Measurements from ENCODE around the gene GCLM. TPM values are rescaled to one million over a fixed set of nuclear protein-coding genes. Genes with fewer than 3 reads are reported as not detected.
"Not testable (repeated sequence)": the region's sequence is repeated elsewhere in the genome, so short reads cannot be mapped to it uniquely, and the experiment has no call there.

The GCLM gene
- total and polyA plus RNA-seq, 12 donors, result 1.9 to 15.5 (median 10.1) TPM

GRCh38 chr1:93864175-93864574, 45.1 kb downstream of the GCLM start:
- Histone ChIP-seq H3K27ac (no peak overlapping the region), H3K36me3 (peaks cover 0 to 20% (median 8%) of the 10 kb centered on the region in 9 donors), H3K9me3 (no peaks in the 10 kb centered on the region), H3K4me1 (no peaks in the 10 kb centered on the region), H3K4me3 (no peak overlapping the region), H3K27me3 (no peaks in the 10 kb centered on the region)
- ATAC-seq, result no peak
- intact Hi-C loops (cut with DNase I), result no loop called here
- DNase-seq, result no peak
- TF ChIP-seq, protein P1, sequence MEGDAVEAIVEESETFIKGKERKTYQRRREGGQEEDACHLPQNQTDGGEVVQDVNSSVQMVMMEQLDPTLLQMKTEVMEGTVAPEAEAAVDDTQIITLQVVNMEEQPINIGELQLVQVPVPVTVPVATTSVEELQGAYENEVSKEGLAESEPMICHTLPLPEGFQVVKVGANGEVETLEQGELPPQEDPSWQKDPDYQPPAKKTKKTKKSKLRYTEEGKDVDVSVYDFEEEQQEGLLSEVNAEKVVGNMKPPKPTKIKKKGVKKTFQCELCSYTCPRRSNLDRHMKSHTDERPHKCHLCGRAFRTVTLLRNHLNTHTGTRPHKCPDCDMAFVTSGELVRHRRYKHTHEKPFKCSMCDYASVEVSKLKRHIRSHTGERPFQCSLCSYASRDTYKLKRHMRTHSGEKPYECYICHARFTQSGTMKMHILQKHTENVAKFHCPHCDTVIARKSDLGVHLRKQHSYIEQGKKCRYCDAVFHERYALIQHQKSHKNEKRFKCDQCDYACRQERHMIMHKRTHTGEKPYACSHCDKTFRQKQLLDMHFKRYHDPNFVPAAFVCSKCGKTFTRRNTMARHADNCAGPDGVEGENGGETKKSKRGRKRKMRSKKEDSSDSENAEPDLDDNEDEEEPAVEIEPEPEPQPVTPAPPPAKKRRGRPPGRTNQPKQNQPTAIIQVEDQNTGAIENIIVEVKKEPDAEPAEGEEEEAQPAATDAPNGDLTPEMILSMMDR (IDR thresholded peaks at IDR 0.05), result no peak
- WGBS, 2 donors, result 51 to 66% methylated on average over 3 of the region's 3 CpGs

DNA sequence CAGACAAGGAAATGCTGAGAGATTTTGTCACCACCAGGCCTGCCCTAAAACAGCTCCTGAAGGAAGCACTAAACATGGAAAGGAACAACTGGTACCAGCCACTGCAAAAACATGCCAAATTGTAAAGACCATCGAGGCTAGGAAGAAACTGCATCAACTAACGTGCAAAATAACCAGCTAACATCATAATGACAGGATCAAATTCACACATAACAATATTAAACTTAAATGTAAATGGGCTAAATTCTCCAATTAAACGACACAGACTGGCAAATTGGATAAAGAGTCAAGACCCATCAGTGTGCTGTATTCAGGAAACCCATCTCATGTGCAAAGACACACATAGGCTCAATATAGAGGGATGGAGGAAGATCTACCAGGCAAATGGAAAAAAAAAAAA, 51.6 kb downstream of the GCLM start:
- H3K27me3 ChIP-seq; H3K4me3 ChIP-seq; DNase-seq; H3K4me1 ChIP-seq; intact Hi-C loops (cut with DNase I); H3K27ac ChIP-seq; ATAC-seq; H3K36me3 ChIP-seq: not testable (repeated sequence)
- WGBS, 2 donors, result 63 to 67% methylated on average over 3 of the region's 3 CpGs
- H3K9me3 ChIP-seq, result peaks cover 0 to 10% (median 0%) of the 10 kb centered on the region in 11 donors

DNA sequence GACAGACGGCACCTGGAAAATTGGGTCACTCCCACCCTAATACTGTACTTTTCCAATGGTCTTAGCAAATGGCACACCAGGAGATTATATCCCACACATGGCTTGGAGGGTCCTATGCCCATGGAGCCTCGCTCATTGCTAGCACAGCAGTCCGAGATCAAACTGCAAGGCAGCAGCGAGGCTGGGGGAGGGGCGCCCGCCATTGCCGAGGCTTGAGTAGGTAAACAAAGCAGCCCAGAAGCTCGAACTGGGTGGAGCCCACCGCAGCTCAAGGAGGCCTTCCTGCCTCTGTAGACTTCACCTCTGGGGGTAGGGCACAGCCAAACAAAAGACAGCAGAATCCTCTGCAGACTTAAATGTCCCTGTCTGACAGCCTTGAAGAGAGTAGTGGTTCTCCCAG, 53.2 kb downstream of the GCLM start:
- intact Hi-C loops (cut with DNase I); ATAC-seq: not testable (repeated sequence)

DNA sequence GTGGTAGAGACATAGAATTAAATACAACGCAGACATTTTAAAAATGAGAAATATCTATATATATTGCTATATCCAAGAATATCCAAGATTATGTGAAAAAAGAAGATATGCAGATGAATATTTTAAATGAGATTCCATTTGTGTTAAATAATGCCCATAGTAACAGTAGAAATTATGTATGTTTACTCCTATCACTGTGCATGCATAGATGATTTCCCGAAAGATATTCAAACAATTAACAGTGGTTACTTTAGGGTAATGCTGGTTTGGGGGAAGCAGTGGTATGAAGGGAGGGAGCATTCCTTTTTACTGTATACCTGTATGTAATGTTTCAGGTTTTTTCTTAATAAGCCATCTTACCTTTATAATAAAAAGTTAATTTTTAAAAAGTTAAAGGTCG, 55.3 kb downstream of the GCLM start:
- Histone ChIP-seq H3K27ac (no peak overlapping the region), H3K9me3 (peaks cover 0 to 17% (median 0%) of the 10 kb centered on the region in 11 donors), H3K4me3 (no peak overlapping the region), H3K27me3 (no peaks in the 10 kb centered on the region), H3K4me1 (peaks cover 0 to 6% (median 0%) of the 10 kb centered on the region in 9 donors), H3K36me3 (no peaks in the 10 kb centered on the region)
- TF ChIP-seq, protein P1 (IDR thresholded peaks at IDR 0.05), result no peak
- WGBS, 2 donors, result 94 to 95% methylated on average over 3 of the region's 3 CpGs
- no peak for DNase-seq
- intact Hi-C loops (cut with DNase I), result loop anchor here in 1 of 10 donors (5.0 kb wide), 1 partner anchor 547 kb away; no protein-coding TSS in a partner anchor
- no peak for ATAC-seq

More for the DNA sequence above, 53.2 kb downstream of the GCLM start:
- not testable (repeated sequence) for DNase-seq, H3K36me3 ChIP-seq, H3K4me3 ChIP-seq, H3K4me1 ChIP-seq, H3K27me3 ChIP-seq, H3K27ac ChIP-seq
- 82 to 88% methylated on average over 6 to 7 of the region's 9 CpGs for WGBS, 2 donors
- H3K9me3 ChIP-seq, result peaks cover 0 to 10% (median 0%) of the 10 kb centered on the region in 11 donors

- H3K4me3 ChIP-seq, result no peak overlapping the region
- H3K36me3 ChIP-seq, result no peaks in the 10 kb centered on the region
- TF ChIP-seq, protein P1 (IDR thresholded peaks at IDR 0.05), result no peak
- DNase-seq, result no peak
- WGBS, 2 donors, result 88% methylated on average over 1 of the region's 1 CpG; no CpG with 5 or more reads in 1 of the 2 donors
- ATAC-seq, result no peak
- no peaks in the 10 kb centered on the region for H3K27me3 ChIP-seq
- peaks cover 0 to 11% (median 0%) of the 10 kb centered on the region in 11 donors for H3K9me3 ChIP-seq
- H3K27ac ChIP-seq, result no peak overlapping the region
- intact Hi-C loops (cut with DNase I), result loop anchor here in 1 of 10 donors (5.0 kb wide), 1 partner anchor 545 kb away; no protein-coding TSS in a partner anchor
- H3K4me1 ChIP-seq, result peaks cover 0 to 13% (median 8%) of the 10 kb centered on the region in 9 donors
Observed at GRCh38 chr1:93851878-93852277, 57.4 kb downstream of the GCLM start.

Measured in heart right ventricle (tissue), 16 donors.